GM21619 (cell line): ENCODE results near the gene GAL3ST2.
"Not testable (repeated sequence)": the region's sequence is repeated elsewhere in the genome, so short reads cannot be mapped to it uniquely, and the experiment has no call there.

Source experiments
- ATAC-seq: cut with Tn5 transposase; IDR thresholded peaks from one replicate; pipeline ENCODE4 v1.9.1; 2021; ENCODE audit not compliant: unreplicated experiment

The GAL3ST2 gene

GRCh38 chr2:241818229-241818942, 41.8 kb downstream of the GAL3ST2 start:
- no peak for ATAC-seq

- no peak for ATAC-seq
Measured at GRCh38 chr2:241818943-241819270, 42.3 kb downstream of the GAL3ST2 start.

GRCh38 chr2:241819947-241820624, 43.5 kb downstream of the GAL3ST2 start:
- ATAC-seq: not testable (repeated sequence)

- no peak for ATAC-seq
Measured at GRCh38 chr2:241820625-241821384, 44.2 kb downstream of the GAL3ST2 start.

- no peak for ATAC-seq
Measured at GRCh38 chr2:241821460-241822263, 45.0 kb downstream of the GAL3ST2 start.

GRCh38 chr2:241822264-241822623, 45.6 kb downstream of the GAL3ST2 start:
- no peak for ATAC-seq

- not testable (repeated sequence) for ATAC-seq
Measured at GRCh38 chr2:241823531-241824437, 47.2 kb downstream of the GAL3ST2 start.

GRCh38 chr2:241827394-241827793, 50.8 kb downstream of the GAL3ST2 start:
- no peak for ATAC-seq

GRCh38 chr2:241833101-241833663, 56.6 kb downstream of the GAL3ST2 start:
- ATAC-seq: no peak

GRCh38 chr2:241833756-241834526, 57.3 kb downstream of the GAL3ST2 start:
- not testable (repeated sequence) for ATAC-seq

- no peak for ATAC-seq
Measured at GRCh38 chr2:241834527-241835210, 58.0 kb downstream of the GAL3ST2 start.

GRCh38 chr2:241835611-241836010, 59.0 kb downstream of the GAL3ST2 start:
- ATAC-seq: no peak

- ATAC-seq: no peak
Measured at GRCh38 chr2:241836292-241836691, 59.7 kb downstream of the GAL3ST2 start.

- no peak for ATAC-seq
Measured at GRCh38 chr2:241837197-241837965, 60.8 kb downstream of the GAL3ST2 start.

GRCh38 chr2:241841181-241842066, 64.8 kb downstream of the GAL3ST2 start:
- ATAC-seq: no peak

- no peak for ATAC-seq
Measured at GRCh38 chr2:241842067-241842415, 65.4 kb downstream of the GAL3ST2 start.
